Natural killer cell treated with Interleukin-12 subunit alpha and Interleukin-12 subunit beta and Interleukin-15 and Interleukin-18, amount 100 ng/mL, for 72 hours (primary cell): ENCODE data around the gene ACER2. TPM values are rescaled to one million over a fixed set of nuclear protein-coding genes. Genes with fewer than 3 reads are reported as not detected.
"Not testable (repeated sequence)": the region's sequence is repeated elsewhere in the genome, so short reads cannot be mapped to it uniquely, and the experiment has no call there.

Source experiments
- ATAC-seq, 2 donors: fragments of 150-1000 bp; cut with Tn5 transposase in 1 of 2; sonication (Bioruptor Pico), chemical (Tn5 transposase) in 1 of 2; 2 replicates each; pipeline ENCODE4 v1.10.0; 2021
- DNase-seq: peaks from one replicate; pipeline ENCODE4 v3.0.0; 2022; ENCODE audit warnings: low spot score
- H3K27ac Mint-ChIP-seq, 2 donors: 1 replicate in 1 of 2; 2 replicates in 1 of 2; pipeline ENCODE4 v1.8.0; 2022; ENCODE audit warnings: mixed read lengths in 2 of 2, mild to moderate bottlenecking in 1 of 2, moderate library complexity in 1 of 2
- H3K27me3 Mint-ChIP-seq, 2 donors: 1 replicate in 1 of 2; 2 replicates in 1 of 2; pipeline ENCODE4 v1.8.0; 2022; ENCODE audit warnings: mixed read lengths in 2 of 2
- H3K36me3 Mint-ChIP-seq: one replicate; pipeline ENCODE4 v1.8.0; 2022; ENCODE audit warnings: mixed read lengths
- H3K4me1 Mint-ChIP-seq, 2 donors: 1 replicate in 1 of 2; 2 replicates in 1 of 2; pipeline ENCODE4 v1.8.0; 2022; ENCODE audit warnings: low read depth in 2 of 2, mixed read lengths in 2 of 2, mild to moderate bottlenecking in 1 of 2
- H3K4me3 Mint-ChIP-seq: one replicate; pipeline ENCODE4 v1.8.0; 2022; ENCODE audit warnings: mixed read lengths
- H3K9me3 Mint-ChIP-seq: 2 replicates; pipeline ENCODE4 v1.8.0; 2022; ENCODE audit warnings: mixed read lengths
- total RNA-seq, 2 donors: library from RNA; stranded (reverse); gene quantifications; one replicate each; pipeline ENCODE4 v1.2.3, GENCODE V29; 2022

The ACER2 gene
- total RNA-seq, 2 donors from 2014 or later: 0.90 to 2.6 TPM

DNA sequence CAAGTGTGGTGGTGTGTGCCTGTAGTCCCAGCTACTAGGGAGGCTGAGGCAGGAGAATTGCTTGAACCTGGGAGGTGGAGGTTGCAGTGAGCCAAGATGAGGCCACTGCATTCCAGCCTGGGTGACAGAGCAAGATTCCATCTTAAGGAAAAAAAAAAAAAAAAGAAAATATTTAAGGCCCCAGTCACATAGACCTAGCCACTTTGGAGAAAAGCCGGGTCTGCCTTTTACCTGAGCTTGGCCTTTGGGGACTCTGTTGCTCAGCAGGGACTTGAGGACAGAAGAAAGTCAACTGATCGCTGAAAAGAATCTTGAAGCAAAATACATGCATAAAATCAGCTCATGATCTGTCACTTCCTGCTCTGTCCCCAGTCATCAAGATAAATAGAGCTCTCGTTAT is 4.6 kb downstream of the ACER2 start:
- H3K4me3 Mint-ChIP-seq, H3K9me3 Mint-ChIP-seq, H3K27me3 Mint-ChIP-seq, H3K27ac Mint-ChIP-seq, H3K36me3 Mint-ChIP-seq, DNase-seq, H3K4me1 Mint-ChIP-seq, ATAC-seq: not testable (repeated sequence)

DNA sequence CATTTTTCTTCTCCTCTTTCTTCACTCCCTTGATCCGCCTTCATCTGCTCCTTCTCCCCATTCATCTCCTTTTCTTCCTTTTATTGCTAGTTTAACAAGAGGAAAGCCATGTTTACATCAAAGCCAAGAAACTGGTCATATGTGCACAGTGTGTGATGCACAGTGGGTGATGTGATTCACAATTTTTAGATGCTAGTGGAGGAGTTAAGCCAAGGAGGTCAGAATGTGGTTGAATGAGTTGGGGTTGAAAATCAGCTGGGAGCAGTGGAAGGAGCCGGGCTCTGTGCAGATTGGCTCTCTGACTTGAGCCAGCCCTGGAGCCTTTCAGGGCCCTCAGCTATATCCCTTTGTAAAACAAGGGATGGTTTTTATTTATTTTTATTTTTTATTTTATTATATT is 7.3 kb downstream of the ACER2 start:
- Mint-ChIP-seq H3K27ac (no peak overlapping the region), H3K9me3 (no peaks in the 10 kb centered on the region), H3K36me3 (no peaks in the 10 kb centered on the region), H3K27me3 (no peaks in the 10 kb centered on the region), H3K4me3 (no peak overlapping the region), H3K4me1 (no peaks in the 10 kb centered on the region)
- ATAC-seq (no peak), DNase-seq (no peak)

DNA sequence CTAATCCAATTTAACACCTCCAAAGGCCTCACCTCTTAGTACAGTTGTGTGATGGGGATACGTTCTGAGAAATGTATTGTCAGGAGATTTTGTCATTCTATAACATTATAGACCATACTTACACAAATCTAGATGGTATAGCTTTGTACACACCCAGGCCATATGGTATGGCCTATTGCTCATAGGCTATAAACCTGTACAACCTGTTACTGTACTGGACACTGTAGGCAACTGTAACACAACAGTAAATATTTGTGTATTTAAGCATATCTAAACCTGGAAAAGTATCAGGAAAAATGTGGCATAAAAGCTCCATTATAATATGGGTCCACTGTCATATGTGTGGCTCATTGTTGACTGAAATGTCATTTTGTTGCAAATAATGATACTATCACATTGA is 12.1 kb downstream of the ACER2 start:
- ATAC-seq (no peak), DNase-seq (no peak)
- H3K36me3 Mint-ChIP-seq: no peaks in the 10 kb centered on the region
- no peak overlapping the region for H3K4me3 Mint-ChIP-seq
- no peaks in the 10 kb centered on the region for H3K4me1 Mint-ChIP-seq
- H3K27ac Mint-ChIP-seq: no peak overlapping the region
- H3K9me3 Mint-ChIP-seq: no peaks in the 10 kb centered on the region
- H3K27me3 Mint-ChIP-seq: no peaks in the 10 kb centered on the region

DNA sequence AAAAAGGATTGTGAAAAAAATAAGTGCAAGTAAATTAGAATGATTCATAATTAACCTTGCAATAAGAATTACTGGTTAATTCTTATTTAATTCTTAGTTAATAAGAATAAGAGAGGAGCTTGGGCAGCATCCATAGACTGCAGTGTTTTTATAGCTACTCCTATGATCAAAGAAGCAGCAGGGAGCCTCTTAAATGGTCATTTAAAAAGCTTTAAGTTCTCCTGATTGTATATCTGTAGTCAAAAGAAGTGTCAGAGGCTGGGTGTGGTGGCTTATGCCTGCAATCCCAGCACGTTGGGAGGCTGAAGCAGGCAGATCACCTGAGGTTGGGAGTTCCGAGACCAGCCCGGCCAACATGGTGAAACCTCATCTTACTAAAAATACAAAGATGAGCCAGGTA is 14.4 kb downstream of the ACER2 start:
- H3K4me1 Mint-ChIP-seq: no peaks in the 10 kb centered on the region
- H3K4me3 Mint-ChIP-seq: no peak overlapping the region
- no peak for ATAC-seq
- DNase-seq: no peak
- H3K36me3 Mint-ChIP-seq: no peaks in the 10 kb centered on the region
- H3K27me3 Mint-ChIP-seq: no peaks in the 10 kb centered on the region
- H3K27ac Mint-ChIP-seq: no peak overlapping the region
- H3K9me3 Mint-ChIP-seq: no peaks in the 10 kb centered on the region

DNA sequence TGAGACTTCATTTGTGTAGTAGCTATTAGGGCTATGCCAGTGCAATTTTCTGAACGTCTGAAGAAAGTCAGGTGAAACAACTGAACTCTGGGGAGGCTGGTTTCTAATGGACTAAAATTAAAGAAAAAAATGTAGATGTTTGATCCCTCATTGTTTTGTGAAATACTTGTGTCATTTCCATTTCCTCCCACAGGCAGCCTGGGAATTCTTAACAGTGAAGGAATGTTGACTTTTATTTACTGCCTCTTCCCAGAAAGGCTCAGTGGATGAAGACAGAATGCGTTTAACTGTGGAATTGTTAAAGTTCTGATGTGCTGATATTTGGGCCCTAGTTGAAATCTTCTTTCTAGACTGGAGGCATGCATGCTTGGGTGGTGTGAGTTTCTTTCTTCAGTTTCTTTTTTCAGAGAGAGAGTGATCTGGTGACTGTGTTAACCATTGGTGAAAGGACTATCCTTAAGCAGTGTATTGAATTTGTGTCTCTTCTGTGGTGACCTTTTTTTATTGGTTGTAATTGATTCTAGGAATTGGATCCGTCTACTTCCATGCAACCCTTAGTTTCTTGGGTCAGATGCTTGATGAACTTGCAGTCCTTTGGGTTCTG is 15.5 kb downstream of the ACER2 start:
- H3K4me3 Mint-ChIP-seq: no peak overlapping the region
- H3K27ac Mint-ChIP-seq: no peak overlapping the region
- no peaks in the 10 kb centered on the region for H3K9me3 Mint-ChIP-seq
- ATAC-seq (no peak), DNase-seq (no peak)
- H3K4me1 Mint-ChIP-seq: no peaks in the 10 kb centered on the region
- no peaks in the 10 kb centered on the region for H3K27me3 Mint-ChIP-seq
- no peaks in the 10 kb centered on the region for H3K36me3 Mint-ChIP-seq

DNA sequence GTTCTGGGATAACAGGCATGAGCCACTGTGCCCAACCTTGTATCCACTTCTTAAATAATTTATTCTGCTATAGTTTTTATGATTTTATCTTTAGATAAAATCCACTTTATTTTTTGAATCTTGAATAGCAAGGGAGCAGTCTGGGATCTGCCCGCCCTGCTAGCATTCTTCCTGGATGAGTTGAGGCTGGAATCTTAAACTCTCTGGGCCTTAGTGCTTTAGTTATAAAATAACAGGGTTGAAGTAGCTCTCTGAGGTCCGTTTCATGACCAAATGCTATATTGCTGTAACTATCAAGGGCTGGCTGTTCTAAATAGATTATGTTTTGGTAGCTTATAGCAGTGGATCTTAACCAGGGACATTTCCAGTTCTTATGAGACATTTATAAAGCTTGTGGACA is 20.8 kb downstream of the ACER2 start:
- H3K36me3 Mint-ChIP-seq: no peaks in the 10 kb centered on the region
- no peak overlapping the region for H3K27ac Mint-ChIP-seq
- ATAC-seq (no peak), DNase-seq (no peak)
- no peaks in the 10 kb centered on the region for H3K9me3 Mint-ChIP-seq
- H3K4me1 Mint-ChIP-seq: no peaks in the 10 kb centered on the region
- no peak overlapping the region for H3K4me3 Mint-ChIP-seq
- H3K27me3 Mint-ChIP-seq: no peaks in the 10 kb centered on the region

DNA sequence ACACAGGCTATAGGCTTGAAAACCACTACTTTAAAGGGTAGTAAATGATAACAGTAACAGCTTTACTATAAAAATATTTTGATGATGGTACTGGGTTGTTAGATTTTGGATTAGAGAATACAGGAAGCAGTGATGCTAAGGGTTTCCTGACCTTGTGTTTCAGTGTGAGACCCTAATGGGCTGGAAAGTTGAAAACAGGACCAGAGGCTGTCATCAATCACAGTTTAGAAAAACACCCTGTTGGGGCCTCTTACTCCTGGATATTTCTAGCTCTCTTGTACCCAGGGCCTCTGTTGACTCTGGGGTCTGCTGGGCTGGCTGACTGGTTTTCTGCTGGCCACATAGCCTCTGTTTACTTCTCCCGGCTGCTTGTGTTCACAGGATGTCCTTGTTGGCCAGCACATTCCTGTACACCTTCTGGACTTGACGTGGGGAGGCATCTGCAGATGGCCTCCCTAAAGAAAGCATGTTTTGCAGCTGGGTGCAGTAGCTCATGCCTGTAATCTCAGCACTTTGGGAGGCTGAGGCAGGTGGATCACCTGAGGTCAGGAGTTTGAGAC is 21.5 kb downstream of the ACER2 start:
- Mint-ChIP-seq H3K36me3 (no peaks in the 10 kb centered on the region), H3K4me3 (no peak overlapping the region), H3K4me1 (no peaks in the 10 kb centered on the region), H3K9me3 (no peaks in the 10 kb centered on the region), H3K27ac (no peak overlapping the region), H3K27me3 (no peaks in the 10 kb centered on the region)
- no peak for DNase-seq
- ATAC-seq: no peak

DNA sequence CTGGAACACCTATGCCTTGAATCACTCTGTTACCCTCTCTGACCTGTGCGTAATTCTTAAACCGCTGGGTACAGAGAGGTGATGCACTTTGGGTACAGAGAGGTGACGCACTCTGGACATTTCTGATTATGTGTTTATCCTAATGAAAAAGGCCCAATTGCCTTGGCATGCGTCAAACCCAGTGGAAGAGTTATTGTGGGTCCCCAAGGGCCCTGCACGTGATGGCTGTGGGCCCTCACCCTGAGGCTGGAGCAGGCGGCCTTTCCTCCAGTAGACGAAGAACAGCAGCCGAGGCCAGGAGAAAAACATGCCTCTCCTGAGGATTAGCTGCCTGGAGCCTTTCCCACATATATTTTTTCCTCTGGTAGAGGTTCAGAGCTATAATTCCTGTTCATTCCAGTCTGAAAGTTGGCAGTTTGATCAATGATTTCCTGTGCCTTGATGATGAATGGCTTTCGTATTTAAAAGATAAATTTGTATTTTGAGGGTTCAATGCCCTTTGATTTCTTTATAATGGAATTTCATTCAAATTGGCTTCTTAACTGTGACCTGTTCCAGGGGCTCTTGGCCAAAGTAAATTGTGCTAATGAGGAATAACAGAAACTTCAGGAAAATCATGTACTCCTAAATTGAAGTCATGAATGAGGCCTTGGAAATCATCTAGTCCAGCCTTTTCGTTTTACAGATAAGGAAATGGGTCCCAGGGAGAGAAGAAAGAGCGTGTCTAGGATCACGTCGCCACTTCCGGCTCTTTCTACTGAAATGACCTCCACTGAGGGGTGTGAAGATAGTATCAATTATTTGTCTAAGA is 22.8 kb downstream of the ACER2 start:
- Mint-ChIP-seq H3K4me1 (no peaks in the 10 kb centered on the region), H3K27ac (no peak overlapping the region), H3K9me3 (no peaks in the 10 kb centered on the region), H3K27me3 (no peaks in the 10 kb centered on the region), H3K36me3 (no peaks in the 10 kb centered on the region), H3K4me3 (no peak overlapping the region)
- ATAC-seq (no peak), DNase-seq (no peak)

DNA sequence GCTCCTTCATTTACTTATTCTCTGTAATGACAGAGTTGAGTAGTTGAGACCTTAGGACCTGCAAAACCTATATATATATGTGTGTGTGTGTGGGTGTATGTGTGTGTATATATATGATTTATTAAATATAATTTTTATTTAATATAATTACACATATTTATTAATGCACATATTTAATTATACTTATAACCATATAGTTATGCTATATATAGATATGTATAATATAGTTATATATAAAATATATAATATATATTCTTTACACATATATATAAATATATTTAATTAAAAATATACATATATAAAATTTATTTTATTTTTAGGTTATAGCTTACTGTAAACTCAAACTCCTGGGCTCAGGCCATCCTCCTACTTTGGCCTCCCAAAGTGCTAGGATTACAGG is 23.7 kb downstream of the ACER2 start:
- no peaks in the 10 kb centered on the region for H3K9me3 Mint-ChIP-seq
- no peaks in the 10 kb centered on the region for H3K36me3 Mint-ChIP-seq
- no peak for DNase-seq
- no peak overlapping the region for H3K4me3 Mint-ChIP-seq
- H3K4me1 Mint-ChIP-seq: no peaks in the 10 kb centered on the region
- H3K27ac Mint-ChIP-seq: no peak overlapping the region
- H3K27me3 Mint-ChIP-seq: no peaks in the 10 kb centered on the region
- no peak for ATAC-seq

DNA sequence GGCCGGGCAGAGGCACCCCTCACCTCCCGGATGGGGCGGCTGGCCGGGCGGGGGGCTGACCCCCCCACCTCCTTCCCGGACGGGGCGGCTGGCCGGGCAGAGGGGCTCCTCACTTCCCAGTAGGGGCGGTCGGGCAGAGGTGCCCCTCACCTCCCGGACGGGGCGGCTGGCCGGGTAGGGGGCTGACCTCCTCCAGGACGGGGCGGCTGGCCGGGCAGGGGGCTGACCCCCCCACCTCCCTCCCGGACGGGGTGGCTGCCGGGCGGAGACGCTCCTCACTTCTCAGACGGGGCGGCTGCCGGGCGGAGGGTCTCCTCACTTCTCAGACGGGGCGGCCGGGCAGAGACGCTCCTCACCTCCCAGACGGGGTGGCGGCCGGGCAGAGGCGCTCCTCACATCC is 24.9 kb downstream of the ACER2 start:
- DNase-seq, H3K27ac Mint-ChIP-seq, H3K36me3 Mint-ChIP-seq, H3K9me3 Mint-ChIP-seq, H3K4me1 Mint-ChIP-seq, H3K27me3 Mint-ChIP-seq, H3K4me3 Mint-ChIP-seq, ATAC-seq: not testable (repeated sequence)

DNA sequence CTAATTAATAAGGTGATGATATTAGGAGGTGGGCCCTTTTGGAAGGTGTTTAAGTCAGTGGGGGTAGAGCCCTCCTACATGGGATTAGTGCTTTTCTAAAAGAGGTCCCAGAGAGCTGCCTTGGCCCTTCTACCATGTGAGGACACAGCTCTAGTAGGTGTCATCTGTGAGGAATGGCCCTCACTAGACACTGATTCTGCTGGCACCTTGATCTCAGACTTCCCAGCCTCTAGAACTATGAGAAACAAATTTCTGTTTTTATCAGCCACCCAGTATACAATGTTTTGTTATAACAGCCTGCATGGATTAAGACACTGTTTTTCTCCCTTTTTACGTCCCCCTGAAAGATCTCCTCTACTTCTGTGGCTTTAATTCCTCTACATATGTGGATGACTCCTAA is 31.6 kb downstream of the ACER2 start:
- ATAC-seq (no peak), DNase-seq (no peak)
- H3K27ac Mint-ChIP-seq: no peak overlapping the region
- H3K36me3 Mint-ChIP-seq: no peaks in the 10 kb centered on the region
- no peaks in the 10 kb centered on the region for H3K27me3 Mint-ChIP-seq
- H3K9me3 Mint-ChIP-seq: no peaks in the 10 kb centered on the region
- H3K4me3 Mint-ChIP-seq: no peak overlapping the region
- peaks cover 5 to 14% of the 10 kb centered on the region in 2 donors for H3K4me1 Mint-ChIP-seq

DNA sequence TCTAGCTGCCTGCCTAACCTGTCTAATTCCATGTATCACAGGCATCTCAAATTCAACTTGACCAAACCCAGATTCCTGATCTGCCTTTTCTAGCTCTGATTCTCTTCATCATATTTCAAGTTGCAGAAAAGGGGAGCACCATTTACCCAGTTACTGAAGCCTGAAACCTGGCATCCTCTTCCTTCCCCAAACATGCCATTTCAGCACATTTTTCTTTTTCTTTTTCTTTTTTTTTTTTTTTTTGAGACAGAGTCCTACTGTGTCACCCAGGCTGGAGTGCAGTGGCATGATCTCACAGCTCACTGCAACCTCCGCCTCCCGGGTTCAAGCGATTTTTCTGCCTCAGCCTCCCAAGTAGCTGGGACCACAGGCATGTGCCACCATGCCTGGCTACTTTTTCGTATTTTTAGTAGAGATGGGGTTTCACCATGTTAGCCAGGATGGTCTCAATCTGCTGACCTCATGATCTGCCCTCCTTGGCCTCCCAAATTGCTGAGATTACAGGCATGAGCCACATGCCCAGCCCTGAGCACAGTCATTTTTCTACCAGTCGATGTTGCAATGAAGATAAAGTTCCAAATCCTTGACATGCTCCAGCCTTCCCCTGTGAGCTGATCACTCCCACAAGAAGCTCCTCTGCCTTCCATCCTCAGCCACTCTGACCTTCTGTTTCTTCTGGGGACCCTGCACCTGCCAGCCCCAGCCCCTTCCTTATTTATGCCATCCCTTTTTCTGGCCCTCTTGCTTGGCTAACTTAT is 32.2 kb downstream of the ACER2 start:
- Mint-ChIP-seq H3K36me3 (no peaks in the 10 kb centered on the region), H3K4me1 (peaks cover 5 to 14% of the 10 kb centered on the region in 2 donors), H3K4me3 (peak overlapping the region; percentile 78), H3K27ac (peak overlapping the region; percentile 39 to 56), H3K9me3 (no peaks in the 10 kb centered on the region), H3K27me3 (no peaks in the 10 kb centered on the region)
- no peak for DNase-seq
- ATAC-seq: no peak

DNA sequence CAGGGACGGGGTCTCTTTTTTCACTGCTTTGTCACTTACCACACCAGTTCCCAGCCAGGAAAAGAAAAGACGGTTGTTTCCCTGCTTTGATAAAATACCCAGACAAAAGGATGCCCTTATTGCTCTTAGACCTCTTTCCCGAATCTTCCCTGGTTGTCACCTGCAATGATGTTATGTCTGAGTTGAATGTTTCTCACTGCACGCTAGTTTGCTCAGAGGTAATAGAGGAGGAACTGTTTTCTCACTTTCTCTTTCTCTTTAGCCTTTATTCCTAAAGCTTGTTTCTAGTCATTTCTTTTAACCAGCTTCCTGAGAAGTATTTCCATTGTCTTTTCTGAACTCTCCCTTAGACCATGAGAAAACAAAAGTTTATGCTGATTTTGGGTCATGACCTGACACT is 32.9 kb downstream of the ACER2 start:
- peak overlapping the region; percentile 78 for H3K4me3 Mint-ChIP-seq
- H3K36me3 Mint-ChIP-seq: no peaks in the 10 kb centered on the region
- H3K4me1 Mint-ChIP-seq: peaks cover 5 to 14% of the 10 kb centered on the region in 2 donors
- peak overlapping the region; percentile 39 to 56 for H3K27ac Mint-ChIP-seq
- DNase-seq (no peak), ATAC-seq (peak; percentile 58 to 59)
- no peaks in the 10 kb centered on the region for H3K9me3 Mint-ChIP-seq
- H3K27me3 Mint-ChIP-seq: no peaks in the 10 kb centered on the region

DNA sequence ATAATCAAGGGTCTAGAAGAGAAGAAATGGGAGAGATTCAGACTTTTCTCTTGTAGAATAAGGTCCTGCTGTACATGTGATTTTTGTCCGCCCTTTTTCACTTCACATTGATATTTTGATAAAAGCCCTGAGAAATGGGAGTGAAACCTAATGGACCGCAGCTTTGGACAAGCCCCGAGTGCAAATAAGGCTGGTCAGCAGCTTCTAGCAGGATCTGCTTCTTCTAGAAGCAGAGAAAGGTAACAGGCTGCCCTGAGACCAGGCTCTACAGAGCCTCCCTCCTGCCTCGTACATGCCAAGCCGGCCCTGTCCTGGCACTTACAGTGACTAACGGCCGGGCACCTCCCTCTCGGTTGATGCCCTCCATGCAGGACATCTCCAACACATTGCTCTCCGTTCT is 33.4 kb downstream of the ACER2 start:
- peak overlapping the region in 1 of 2 donors; percentile 39 for H3K27ac Mint-ChIP-seq
- H3K4me1 Mint-ChIP-seq: peaks cover 5 to 14% of the 10 kb centered on the region in 2 donors
- H3K4me3 Mint-ChIP-seq: no peak overlapping the region
- DNase-seq (no peak), ATAC-seq (no peak)
- no peaks in the 10 kb centered on the region for H3K36me3 Mint-ChIP-seq
- H3K27me3 Mint-ChIP-seq: no peaks in the 10 kb centered on the region
- no peaks in the 10 kb centered on the region for H3K9me3 Mint-ChIP-seq
